T-helper 1 cell treated with Interleukin-12 subunit alpha and Interleukin-12 subunit beta and Interleukin-4 antibody, amounts not matched to agents 30 ng/mL and 1 ng/mL, for 36 hours (primary cell): ENCODE measurements around the gene CSF3R. TPM values are rescaled to one million over a fixed set of nuclear protein-coding genes. Genes with fewer than 3 reads are reported as not detected.
"Not testable (repeated sequence)": the region's sequence is repeated elsewhere in the genome, so short reads cannot be mapped to it uniquely, and the experiment has no call there.

ENCODE experiments used
- intact Hi-C: fragments of 100-400 bp; cut with micrococcal nuclease; formaldehyde crosslinking; loops from one replicate; pipeline ENCODE4 v1.15.1; 2024
- total RNA-seq: library from RNA; stranded (reverse); gene quantifications from 2 replicates; pipeline ENCODE4 v1.2.3, GENCODE V29; 2022

CSF3R gene
- total RNA-seq, 1 donor from 2014 or later, result 1.1 TPM

- intact Hi-C loops, result no loop called here
Observed at GRCh38 chr1:36484099-36484498, 1.4 kb upstream of the CSF3R start.

- intact Hi-C loops, result no loop called here
Observed at GRCh38 chr1:36481771-36482723, 666 bp downstream of the CSF3R start.

- intact Hi-C loops, result no loop called here
Observed at GRCh38 chr1:36481091-36481490, 1.6 kb downstream of the CSF3R start.

GRCh38 chr1:36480161-36480560, 2.6 kb downstream of the CSF3R start:
- intact Hi-C loops, result no loop called here

GRCh38 chr1:36479505-36480051, 3.1 kb downstream of the CSF3R start:
- intact Hi-C loops, result no loop called here

- intact Hi-C loops, result not testable (repeated sequence)
Observed at GRCh38 chr1:36477615-36478014, 5.1 kb downstream of the CSF3R start.

DNA sequence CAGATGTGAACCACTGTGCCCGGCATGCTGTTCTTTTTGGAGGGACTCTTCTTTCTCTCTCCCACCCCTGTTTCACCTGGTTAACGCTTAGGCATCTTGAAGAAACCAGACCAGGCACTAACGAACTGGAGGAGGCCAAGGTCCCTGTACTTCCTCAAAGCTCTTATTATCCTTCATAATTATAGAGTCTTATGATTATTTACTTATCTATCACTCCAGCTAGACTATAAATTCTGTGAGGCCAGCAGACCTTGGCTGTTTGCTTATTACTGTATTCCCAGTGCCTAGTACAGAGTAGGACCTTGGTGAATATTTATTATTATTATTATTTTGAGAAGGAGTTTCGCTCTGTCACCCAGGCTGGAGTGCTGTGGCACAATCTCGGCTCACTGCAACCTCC, 5.8 kb downstream of the CSF3R start:
- intact Hi-C loops, result no loop called here

- intact Hi-C loops, result no loop called here
Observed at GRCh38 chr1:36475910-36476604, 6.7 kb downstream of the CSF3R start.

DNA sequence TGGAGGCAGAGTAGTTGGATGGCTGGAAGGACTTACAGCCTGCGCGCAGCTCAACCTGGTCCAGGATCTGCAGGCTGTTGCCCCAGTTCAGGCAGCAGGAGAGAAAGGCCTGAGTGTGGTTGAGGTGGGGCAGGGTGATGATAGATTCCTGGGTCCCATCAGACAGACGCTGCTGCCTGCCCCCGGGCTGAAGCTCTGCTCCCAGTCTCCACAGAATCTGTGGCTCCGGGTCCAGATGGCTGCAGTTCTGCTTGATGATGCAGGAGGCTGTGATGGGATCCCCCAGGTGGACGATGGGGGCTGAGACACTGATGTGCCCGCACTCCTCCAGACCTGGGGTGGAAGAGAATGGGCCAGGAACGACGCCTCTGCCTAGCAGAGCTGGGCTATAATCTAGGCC, 7.4 kb downstream of the CSF3R start:
- intact Hi-C loops, result no loop called here

DNA sequence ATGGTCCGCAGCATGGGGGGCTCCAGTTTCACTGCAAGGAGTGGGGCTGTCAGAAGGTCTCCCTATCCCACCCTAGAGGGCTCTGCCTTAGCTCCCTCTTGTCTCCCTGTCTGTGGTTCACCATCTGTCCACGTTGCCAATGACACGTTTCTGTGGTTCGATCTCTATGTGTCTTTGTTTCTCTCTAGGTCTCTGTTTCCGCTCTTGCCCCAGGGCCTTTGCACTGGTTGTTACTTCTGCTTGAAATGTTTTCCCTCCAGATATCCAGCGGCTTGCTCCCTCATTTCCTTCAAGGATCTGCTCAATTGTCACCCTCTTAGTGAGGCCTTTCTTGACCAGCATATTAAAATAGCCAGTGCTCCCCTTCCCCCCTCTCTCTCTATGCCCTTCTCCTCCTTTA, 10.1 kb downstream of the CSF3R start:
- intact Hi-C loops, result no loop called here

DNA sequence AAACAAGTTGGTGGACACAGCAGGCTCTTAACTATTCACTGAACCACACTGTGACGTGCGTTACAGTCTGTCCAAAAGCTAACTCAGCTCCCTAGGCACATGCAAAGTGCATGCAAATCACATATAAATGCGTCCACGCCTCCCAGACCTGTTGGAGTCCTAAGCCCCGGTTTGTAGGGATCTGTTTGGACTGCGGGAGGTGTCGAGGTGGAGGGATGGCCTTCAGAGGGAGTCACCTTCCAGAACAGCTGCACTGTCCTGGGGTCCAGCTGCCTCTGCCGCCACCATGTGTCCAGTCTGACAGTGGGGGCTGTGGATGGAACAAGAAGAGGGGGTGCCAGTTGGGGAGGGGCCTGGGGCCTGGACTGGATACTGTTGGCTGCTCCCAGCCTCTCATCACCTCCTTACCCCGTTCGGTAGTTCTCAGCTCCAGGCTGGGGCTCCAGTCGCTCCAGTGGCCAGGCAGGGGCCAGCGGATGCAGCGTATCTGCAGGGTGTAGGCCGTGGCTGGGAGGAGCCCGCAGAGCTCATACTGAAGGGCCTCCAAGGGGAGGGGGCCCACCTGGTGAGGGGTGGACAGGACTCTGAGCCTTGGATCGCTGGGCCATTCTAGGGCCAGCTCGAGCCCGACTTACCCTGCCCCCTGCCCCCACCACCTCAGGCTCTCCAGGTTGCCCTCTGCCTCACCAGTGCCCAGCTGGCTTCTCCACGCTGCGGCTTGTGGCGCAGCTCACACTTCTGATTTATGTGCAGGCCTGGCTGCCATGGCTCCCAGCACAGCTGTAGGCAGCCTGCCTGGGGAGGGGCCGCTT, 10.7 kb downstream of the CSF3R start:
- intact Hi-C loops, result no loop called here

GRCh38 chr1:36469163-36469562, 13.6 kb downstream of the CSF3R start:
- intact Hi-C loops, result loop anchor here (10.0 kb wide), 1 partner anchor 1006 kb away; the partner anchor contains the start of gene ZC3H12A

DNA sequence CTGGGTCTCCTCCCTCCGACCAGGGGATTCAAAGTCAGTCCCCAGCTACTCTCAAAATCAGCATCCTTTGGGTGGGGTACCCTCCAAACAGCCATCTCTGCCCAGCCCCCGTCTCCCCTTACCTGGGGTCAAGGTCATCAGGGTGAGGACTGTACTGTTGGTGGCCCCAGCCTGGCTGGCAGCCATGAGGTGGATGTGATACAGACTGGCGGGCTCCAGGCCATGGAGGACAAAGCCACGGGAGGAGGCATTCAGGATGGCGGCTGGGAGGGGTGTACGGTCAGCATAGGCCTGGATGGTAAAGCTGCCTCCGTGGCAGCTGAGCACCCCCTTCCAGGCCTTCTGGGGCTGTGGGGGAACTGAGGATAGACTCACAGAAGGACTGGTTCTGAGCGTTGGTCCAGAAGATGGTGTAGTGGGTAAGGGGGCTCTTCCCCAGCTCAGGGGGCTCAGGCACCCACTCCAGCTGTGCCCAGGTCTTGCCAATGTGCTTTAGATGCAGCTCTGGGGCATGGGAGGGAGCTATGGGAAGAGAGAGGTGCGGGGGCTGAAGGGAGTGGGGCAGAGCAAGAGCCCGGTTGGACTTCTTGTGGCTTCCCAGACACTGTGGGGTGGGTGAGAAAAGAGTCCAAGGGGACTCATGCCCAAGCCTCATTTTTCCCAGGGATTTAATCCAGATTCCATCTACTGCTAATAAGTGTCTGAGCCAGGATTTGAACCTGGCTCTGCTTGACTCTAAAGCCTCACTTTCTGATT, 14.8 kb downstream of the CSF3R start:
- intact Hi-C loops, result loop anchor here (10.0 kb wide), 1 partner anchor 1007 kb away; the partner anchor contains the start of gene ZC3H12A

- intact Hi-C loops, result loop anchor here (10.0 kb wide), 1 partner anchor 1008 kb away; the partner anchor contains the start of gene ZC3H12A
Observed at GRCh38 chr1:36467027-36467410, 15.7 kb downstream of the CSF3R start.

GRCh38 chr1:36466370-36467026, 16.2 kb downstream of the CSF3R start:
- intact Hi-C loops, result loop anchor here (10.0 kb wide), 1 partner anchor 1008 kb away; the partner anchor contains the start of gene ZC3H12A

- intact Hi-C loops, result loop anchor here (10.0 kb wide), 1 partner anchor 1009 kb away; the partner anchor contains the start of gene ZC3H12A
Observed at GRCh38 chr1:36465731-36466369, 16.9 kb downstream of the CSF3R start.

DNA sequence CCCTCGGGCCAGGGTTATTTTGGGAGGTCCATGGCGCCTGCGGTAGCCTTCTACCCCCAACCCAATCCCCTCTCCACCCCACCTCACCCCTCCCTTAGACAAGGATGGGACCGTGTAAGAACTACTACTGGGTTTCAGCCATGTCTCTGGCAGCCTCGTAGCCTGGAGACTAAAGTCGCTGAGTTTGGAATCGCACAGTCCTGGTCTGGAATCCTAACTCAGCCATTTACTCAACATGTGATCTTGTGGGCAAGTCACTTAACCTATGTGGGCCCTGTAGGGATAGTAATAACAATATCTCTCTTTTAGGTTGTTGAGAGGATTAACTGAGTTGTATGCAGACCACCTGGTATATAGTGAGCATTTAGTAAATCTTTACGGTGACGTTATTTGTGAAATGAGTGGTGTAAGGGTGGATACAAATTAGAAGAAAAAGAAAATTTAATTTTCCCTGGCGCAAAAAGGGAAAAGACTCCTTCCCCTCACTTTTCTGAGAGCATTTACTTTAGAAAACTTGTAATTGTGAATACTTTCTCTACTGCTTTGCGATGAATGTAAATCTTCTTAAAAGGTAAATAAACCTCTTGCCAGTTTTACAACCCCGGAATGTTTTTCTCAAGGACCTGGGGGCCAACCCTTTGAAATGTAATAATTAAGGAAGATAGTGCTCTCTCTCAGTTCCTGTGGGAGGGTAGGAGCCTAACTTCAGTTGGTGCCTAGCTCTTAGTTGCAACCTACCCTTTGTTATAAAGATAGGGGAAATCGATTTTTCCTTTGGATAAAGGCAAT, 17.9 kb downstream of the CSF3R start:
- intact Hi-C loops, result loop anchor here (1.0 to 10.0 kb wide), 7 partner anchors 10 to 1228 kb away; partner anchors contain the start of genes CDCA8, KIAA0319L, NCDN and OSCP1
